GM18502 (cell line): ENCODE measurements around the gene RBM20.
"Not testable (repeated sequence)": the region's sequence is repeated elsewhere in the genome, so short reads cannot be mapped to it uniquely, and the experiment has no call there.

Experiments
- ATAC-seq: cut with Tn5 transposase; IDR thresholded peaks from one replicate; pipeline ENCODE4 v1.9.1; 2021; ENCODE audit warnings: mild to moderate bottlenecking; ENCODE audit not compliant: unreplicated experiment, poor library complexity

The RBM20 gene

DNA sequence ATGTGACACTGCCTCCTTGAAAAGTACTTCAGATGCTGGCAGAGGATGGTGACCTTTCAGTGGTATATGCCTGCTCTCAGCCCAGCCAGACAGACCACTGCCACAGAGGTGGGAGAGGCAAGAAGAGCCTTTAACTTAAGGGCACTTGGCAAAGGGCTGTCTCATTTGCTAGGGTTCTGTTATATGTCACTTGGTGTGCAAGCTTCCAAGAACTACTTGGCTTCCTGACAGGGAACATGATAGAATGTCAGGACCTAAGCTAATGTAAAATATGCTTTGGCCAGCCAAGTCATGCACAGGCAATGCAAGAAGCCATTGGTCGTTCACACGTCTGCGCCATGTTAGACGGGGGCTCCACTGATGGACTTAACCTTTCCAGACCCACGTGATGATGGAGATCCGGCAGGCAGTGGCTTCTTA lies 54.7 kb downstream of the RBM20 start:
- ATAC-seq, result no peak

DNA sequence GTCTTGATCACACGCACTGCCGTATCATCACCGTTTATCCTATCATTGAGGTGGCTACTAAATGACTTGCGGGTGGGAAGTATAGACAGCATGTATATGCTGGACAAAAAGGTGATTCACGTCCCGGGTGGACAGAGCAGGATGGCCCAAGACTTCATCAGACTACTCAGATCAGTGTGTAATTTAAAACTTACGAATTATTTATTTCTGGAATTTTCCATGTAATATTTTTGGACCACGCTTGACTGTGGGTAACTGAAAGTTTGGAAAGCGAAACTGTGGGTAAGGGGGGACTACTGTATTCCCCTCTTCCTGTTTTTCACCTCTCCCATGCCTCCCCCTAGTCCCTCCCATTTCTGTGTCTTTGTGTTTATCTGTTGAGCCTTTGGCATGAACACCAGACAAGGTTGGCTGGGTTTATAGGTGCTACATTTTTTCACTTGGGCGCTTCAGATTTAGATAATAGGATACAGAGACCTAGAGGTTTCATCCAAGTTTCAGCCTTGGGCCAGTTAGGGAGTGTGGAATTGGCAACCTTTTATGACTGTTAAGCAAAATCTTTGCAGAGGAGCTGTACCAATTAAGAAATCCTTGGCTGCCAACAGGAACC lies 55.8 kb downstream of the RBM20 start:
- ATAC-seq, result no peak

DNA sequence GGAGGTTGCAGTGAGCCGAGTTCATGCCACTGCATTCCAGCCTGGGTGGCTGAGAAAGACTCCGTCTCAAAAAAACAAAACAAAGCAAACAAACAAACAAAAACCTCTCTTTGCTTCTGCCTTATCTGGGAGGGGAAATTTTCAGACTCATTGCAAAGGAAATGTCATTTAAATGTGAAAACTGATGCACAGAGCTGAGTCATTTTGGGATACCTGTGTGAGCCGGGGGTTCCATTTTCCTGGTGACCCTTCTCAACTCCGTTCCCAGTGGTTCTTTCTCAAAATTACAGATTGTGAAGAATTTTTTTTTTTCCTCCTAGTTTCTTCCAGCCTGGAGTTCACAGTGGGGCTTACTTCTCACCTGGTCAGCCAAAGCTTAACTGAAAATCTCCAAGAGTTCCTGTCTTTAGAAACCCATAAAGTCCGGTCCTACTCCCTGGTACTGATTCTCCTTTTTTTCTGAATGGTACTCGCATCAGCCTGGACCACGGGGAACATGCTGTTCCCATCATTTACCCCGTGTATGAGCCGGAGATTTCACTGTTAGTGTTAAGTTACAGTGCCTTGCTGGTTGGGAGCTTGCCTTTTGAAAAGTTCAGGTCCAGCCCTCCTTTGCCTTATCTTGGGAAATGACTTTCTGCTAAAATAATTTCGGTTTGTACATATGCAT lies 56.9 kb downstream of the RBM20 start:
- ATAC-seq, result no peak

DNA sequence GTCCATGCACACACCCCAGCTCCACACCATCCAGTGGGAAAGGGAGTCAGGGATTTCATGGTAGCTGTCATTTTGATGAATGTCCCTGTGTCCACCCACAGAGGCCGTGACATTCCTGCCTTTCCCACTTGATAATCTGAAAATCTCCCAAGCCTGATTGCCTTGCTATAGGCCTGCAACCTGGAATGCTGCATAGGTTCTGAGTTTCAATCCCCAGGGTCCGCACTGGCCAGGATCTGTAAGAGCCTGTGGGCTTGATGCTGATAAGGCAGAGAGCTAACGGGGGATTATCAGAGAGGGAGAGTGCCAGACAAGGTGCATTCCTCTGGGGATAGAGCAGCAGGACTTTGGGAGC lies 57.5 kb downstream of the RBM20 start:
- no peak for ATAC-seq

DNA sequence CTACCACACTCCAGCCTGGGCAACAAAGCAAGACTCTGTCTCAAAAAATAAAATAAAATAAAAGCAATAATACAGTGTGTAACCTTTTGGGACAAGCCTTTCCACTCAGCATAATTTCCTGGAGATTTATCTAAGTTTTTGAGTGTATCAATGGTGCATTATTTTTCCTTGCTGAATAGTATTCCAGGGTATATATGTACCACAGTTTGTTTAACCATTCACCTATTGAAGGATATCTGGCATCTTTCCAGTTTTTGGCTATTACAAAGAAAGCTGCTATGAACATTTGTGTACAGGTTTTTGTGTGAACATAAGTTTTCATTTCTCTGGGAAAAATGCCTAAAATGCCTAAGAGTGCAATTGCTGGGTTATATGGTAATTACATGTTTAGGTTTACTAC lies 59.9 kb downstream of the RBM20 start:
- ATAC-seq, result no peak

DNA sequence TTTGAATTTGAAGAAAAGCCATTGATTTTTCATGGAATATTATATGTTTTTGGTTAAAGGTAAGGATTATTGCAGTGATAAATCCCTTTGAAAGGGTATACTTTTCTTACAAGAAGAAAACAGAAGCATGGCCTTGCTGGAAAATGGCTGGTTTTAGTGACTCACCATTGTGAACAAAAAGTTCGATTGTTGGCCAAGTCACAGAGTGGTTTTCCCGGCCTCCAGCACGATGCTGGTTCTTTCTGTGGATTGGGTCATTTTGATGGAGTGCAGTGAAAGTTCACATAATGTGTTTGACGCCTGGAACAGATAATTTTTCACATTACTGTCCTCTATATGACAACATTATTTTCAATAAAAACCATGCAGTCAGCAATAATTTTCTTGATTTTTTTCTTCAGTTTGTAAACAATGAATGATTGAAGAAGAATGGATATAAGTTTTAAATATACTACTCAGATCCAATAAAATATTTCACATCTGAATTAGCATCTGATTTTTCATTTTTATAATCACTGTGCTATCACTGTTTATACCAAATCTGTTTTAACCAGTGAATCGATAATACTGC lies 60.9 kb downstream of the RBM20 start:
- no peak for ATAC-seq

DNA sequence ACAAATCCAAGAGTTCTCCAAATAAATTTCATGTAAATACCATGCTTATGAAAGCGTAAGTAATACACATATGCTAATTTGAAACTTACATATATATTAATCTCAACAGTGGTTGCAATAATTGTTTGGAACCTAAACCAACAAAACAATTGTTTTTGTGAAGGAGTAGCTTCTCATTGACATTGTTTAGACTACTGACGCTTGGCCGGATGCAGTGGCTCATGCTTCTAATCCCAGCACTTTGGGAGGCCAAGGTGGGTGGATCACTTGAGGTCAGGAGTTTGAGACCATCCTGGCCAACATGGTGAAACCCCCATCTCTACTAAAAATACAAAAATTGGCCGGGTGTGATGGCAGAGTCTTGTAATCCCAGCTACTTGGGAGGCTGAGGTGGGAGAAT lies 61.5 kb downstream of the RBM20 start:
- not testable (repeated sequence) for ATAC-seq

DNA sequence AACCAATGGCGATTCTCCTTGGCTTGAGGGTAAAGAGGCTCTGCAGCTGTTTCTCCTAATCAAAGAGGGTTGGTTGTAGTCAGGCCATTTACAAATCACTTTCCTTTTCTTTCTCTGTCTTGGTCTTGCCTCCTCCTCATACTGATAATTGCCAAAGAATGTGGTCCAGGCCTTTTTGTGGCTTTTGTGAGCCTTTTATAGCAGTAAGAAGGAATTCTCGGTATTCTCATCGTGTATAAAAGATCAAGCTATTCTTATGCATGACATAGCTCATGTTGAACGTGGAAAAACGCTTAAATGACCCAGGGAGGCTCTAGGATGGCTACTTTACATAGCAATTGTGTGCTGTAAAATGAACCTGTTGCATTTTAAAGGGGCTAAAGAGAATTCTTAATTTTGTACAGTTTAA lies 62.6 kb downstream of the RBM20 start:
- ATAC-seq, result no peak

DNA sequence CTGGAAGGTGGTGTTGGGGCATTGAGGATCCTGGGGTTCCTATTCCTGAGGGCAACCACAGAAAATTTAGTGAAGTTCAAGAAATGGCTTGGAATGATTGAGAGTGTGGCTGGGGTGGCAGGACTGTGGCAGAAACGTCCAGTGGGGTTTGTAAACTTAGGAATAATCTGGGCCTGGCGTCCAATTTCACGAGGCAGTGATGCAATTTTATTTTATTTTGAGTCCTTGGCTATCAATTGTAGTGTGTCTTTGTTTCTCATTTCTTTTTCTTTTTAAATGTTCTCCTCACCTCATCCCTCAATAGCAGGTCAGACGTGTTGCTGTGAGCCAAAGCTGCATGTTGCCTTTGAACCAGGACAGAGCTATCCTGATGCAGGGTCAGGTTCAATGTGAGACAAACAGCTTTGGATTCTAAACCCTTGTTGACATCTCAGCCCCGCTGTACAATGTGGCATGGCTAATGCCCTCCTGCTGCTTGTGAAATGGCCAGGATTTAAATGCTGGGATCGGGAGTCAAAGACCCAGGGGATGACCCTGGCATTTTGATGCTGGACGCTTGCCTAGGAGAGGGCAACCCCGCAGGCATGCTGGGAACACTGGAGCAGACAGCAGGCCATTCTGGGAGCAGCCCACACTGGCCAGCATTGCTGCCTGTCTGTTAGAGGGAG lies 64.8 kb downstream of the RBM20 start:
- no peak for ATAC-seq

DNA sequence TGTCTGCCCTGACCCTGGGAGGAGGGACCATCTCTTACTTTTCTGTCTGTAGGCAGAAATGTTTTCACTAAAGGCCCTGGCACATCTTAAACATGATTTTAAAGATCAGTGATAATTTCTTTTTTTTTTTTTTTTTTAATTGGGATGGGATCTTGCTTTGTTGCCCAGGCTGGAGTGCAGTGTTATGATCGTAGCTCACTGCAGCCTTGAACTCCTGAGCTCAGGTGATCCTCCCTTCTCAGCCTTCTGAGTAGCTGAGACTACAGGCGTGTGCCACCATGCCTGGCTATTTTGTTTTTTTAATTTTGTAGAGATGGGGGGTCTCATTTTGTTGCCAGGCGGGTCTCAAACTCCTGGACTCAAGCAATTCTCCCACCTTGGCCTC lies 65.3 kb downstream of the RBM20 start:
- ATAC-seq, result no peak

DNA sequence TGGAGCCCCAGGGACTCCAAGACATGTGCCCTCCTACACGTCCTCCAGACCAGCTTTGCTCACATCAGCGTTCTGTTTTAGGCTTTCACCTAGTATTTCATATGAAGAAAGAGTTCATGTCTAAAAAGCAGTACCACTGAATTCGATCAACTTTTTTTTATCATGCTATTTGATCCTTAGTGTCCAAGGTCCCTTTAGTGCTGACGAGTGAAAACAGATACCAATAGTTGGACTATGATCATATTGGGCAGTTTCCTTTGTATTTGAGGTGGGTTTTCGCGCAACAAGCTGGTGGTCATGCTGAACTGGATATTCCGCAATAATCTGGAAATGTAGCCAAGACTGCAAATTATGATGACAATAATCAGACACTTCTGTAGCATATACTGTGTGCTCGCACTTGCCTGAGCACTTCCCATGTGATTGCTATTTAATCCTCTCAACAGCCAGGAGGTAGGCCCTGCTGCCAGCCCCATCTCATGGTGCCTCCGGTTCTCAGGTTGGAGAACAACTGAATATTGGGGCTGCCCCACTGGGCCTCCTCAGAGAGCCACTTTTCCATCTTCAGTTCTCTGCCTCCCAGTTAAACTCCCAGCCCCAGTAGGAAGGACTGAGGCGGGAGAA lies 65.9 kb downstream of the RBM20 start:
- ATAC-seq, result no peak

DNA sequence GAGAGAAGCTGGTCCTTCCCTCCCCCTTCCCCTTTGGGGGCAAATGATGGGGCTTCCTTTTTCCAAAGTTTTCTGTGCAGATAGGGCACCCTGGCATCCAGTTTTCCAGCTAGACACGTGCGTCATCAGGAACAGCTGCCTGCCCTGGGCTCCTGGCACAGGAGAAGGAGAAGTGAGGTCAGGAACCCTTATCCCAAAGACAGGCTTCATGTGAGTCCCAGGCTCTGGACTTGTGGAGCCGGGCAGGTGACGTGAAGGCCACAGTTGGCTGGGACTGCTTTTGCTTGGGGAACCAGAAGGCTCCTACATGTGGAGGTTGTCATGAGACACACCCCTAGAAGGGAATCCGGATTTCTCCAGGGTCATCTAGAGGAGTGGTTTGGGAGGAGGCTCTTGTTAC lies 66.5 kb downstream of the RBM20 start:
- ATAC-seq, result no peak

DNA sequence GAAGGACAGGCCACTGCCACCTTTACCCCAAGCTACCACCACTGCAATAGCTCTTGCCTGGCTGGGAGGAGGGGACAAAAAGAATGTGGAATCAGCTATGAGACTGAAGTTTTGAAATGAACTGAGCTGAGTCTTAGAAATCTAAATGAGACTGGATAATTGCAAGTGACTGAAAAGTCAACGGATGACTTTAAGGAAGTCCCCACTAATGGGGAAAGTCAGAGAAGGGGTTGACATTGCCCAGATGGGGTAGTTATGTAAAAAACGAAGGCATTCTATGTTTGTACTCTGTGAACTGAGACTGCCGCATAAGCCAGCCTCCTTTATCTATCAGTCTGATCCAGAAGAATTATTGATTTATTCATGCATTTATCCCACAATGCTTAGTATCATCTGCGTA lies 67.2 kb downstream of the RBM20 start:
- ATAC-seq, result no peak

DNA sequence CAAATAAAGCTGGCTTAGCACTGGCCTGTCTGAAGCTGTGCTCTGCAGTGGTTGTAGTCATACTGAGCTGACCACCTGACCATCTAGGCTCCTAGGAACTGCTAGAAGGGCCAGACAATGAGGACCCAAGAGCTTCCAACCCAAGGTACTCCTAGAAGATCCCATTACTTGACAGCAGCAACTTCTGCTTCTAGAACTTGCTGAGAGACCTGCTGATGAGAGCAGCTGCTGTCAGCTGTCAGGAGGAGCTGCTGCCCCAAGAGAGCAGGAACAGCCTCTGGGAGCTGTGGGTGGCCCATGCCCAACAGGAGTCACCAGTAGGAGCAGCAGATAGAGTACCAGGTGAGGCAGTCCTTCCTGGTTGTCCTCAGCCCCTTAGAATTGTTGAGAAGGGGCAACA lies 70.2 kb downstream of the RBM20 start:
- ATAC-seq, result no peak

DNA sequence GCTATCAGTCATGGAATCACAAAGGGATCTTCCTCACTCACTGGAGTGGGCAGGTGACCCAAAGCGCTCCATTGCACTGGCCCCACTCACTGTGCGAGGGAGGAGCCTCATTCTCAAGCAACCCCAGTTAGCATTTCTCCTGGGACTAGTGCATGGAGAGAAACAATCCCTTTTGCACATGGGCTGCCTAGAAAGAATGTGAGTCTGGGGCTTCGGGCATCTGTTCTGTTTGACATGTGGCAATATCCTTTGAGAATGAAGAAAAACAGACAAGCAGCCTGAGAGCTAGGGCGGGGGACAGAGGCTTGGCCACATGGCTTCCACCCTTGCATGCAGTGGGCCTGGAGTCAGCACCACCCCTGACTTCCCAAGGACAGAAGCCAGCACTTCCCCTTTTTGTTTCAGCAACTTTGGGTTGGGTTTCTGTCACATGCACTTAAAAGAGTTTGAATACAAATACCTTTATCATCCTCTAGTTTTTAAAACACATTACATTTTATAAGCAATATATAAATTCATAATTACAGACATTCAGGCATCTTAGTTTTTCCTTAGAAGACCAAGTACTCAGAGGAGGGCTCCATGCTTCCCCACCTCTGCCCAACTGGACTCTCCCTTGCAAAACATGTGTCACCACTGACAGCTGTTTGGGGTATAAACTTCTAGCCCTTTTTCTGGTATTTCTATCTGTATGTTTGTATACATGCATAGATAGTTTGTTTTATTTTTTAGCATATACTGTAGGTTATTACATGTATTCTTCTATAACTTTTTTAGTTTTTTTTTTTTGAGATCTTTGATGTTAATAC lies 73.8 kb downstream of the RBM20 start:
- peak; percentile 66 for ATAC-seq

DNA sequence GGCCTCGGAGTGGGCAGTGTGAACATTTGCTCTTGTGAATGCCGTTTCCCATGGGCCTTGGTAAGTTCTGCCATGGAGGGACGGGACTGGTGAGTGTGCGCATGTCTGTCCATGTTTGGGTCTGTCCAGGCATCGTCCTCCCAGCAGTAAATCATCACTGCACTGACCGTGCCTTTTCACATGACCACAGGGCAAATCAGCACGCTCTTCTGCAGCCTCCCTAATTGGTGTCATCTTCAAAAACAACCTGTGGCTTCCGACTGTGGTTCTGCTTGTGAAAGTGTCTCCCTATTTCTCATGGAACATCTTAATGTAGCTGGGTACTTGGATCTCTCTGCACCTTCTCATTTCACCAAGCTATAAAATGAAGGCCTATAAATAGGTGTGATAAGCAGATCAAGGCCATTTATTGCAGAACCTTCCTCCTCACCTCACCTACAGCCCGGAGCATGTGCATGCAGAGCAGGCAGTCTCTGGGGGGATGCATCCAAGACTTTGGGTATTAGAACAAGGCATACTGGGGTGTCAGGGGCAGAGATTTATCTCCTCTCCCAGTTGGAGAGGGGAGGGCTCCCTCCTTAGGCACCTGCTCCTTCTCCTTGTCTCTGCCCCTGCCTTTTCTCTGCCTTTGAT lies 77.4 kb downstream of the RBM20 start:
- ATAC-seq, result no peak

DNA sequence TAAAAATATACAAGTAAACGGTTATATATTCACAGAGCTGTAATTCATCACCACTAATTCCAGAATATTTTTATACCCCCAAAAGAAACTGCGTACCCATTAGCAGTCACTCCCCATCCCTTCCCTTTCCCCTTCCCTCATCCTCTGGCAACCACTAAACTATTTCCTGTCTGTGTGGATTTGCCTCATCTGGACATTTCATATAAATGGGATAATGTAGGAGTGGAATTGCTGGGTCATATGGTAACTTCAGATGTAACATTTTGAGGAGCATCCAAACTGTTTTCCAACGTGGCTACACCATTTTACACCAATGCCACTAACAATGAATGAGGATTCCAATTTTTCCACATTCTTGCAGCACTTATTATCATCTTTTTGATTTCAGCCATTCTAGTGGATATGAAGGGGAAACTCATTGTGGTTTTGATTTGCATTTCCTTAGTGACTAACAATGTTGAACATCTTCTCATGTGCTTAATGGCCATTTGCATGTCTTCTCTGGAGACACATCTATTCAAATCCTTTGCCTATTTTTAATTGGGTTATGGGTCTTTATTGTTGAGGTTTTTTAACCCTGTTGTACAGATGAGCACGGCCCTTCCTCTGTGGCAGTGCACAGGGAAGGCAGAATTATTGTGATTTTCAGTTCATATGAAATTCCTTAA lies 79.2 kb downstream of the RBM20 start:
- ATAC-seq, result peak; percentile 66

DNA sequence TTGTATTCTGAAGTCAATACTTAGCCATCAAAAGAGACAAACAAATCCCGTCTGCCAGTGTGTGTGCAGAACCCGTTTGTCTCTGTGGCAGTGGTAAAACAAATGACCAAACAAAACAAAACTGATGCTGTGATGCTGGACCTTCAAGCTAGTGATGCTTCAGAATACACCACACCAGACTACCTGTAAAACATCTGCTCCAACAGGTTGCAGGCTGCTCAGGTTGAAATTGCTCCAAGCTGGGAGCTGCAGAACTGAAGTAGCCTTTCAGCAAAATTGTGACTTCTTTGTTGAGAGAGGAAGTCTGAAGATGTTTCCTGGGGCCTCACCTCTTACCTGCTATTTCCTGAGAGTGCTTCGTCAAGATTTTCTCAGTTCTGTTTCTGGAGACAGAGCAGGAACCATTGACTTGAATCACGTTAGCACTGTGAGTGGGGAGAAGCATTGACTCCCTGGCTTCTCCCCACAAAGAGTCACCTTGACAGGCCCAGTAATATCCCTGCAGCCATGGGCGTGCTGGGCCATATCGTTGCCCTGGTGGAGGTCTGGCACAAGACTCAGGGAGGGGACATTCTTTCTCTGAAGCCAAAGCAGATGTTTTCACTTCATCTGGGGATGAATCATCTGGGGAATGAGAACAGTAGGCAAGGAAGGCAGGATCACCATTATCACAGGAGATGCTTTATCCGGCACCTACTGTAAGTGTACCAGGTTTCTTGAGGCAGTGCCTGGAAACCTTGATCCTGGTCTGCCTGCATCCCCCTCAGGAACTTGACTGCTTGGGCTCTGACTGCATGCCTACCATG lies 80.2 kb downstream of the RBM20 start:
- ATAC-seq, result peak; percentile 75

DNA sequence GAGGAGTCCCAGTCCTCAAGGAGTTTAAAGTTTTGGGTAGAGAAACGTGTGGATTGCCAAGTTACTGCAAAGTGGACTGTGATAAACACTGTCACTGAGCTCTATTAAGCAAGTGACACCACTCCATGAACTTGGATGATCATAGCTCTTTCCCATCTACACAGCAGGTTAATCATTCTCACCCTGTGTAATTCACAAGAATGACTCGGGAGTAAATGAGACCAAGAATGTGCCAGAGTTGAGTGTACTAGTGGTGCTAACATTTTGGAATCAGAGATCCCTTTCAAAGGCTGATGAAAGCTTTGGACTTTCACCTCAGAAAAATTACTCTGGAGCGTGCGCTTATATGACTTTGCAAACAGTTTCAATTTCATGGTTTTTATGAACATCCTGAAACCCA lies 80.8 kb downstream of the RBM20 start:
- ATAC-seq, result no peak
